HG03108 (cell line): ENCODE data around the gene ITGB1BP2.
"Not testable (repeated sequence)": the region's sequence is repeated elsewhere in the genome, so short reads cannot be mapped to it uniquely, and the experiment has no call there.

Experiments used
- ATAC-seq: cut with Tn5 transposase; IDR thresholded peaks from one replicate; pipeline ENCODE4 v1.9.1; 2021; ENCODE audit warnings: moderate library complexity; ENCODE audit not compliant: unreplicated experiment

ITGB1BP2 gene

GRCh38 chrX:71300495-71300894 is 1.1 kb upstream of the ITGB1BP2 start:
- ATAC-seq, result not testable (repeated sequence)

GRCh38 chrX:71302461-71303213 is 1.1 kb downstream of the ITGB1BP2 start:
- no peak for ATAC-seq

GRCh38 chrX:71304561-71304960 is 3.0 kb downstream of the ITGB1BP2 start:
- ATAC-seq, result no peak

GRCh38 chrX:71315917-71316316 is 14.4 kb downstream of the ITGB1BP2 start:
- no peak for ATAC-seq

- ATAC-seq, result not testable (repeated sequence)
These were observed 15.4 kb downstream of the ITGB1BP2 start for GRCh38 chrX:71316959-71317358.

GRCh38 chrX:71320126-71320525 is 18.6 kb downstream of the ITGB1BP2 start:
- ATAC-seq, result no peak

GRCh38 chrX:71321731-71322130 is 20.2 kb downstream of the ITGB1BP2 start:
- no peak for ATAC-seq

GRCh38 chrX:71324452-71324851 is 22.9 kb downstream of the ITGB1BP2 start:
- not testable (repeated sequence) for ATAC-seq

- no peak for ATAC-seq
These were observed 24.8 kb downstream of the ITGB1BP2 start for GRCh38 chrX:71326394-71326793.

- ATAC-seq, result not testable (repeated sequence)
These were observed 47.7 kb downstream of the ITGB1BP2 start for GRCh38 chrX:71349151-71349665.

GRCh38 chrX:71349867-71350266 is 48.3 kb downstream of the ITGB1BP2 start:
- ATAC-seq, result not testable (repeated sequence)

- not testable (repeated sequence) for ATAC-seq
These were observed 50.9 kb downstream of the ITGB1BP2 start for GRCh38 chrX:71352439-71352838.
